ENCODE data around the gene GET4.

- TF ChIP-seq CTCF (IDR thresholded peaks at IDR 0.05) (no peak), ZFX (IDR thresholded peaks at IDR 0.05; ENCODE audit: borderline replicate concordance) (no peak)
Measured at GRCh38 chr7:865921-866320, 10.4 kb upstream of the GET4 start.

Data from 22Rv1 (cell line).